HG02840 (cell line): ENCODE results near the gene CMTM1.
"Not testable (repeated sequence)": the region's sequence is repeated elsewhere in the genome, so short reads cannot be mapped to it uniquely, and the experiment has no call there.

Experiments used
- ATAC-seq: cut with Tn5 transposase; IDR thresholded peaks from one replicate; pipeline ENCODE4 v1.9.1; 2021; ENCODE audit warnings: mild to moderate bottlenecking, moderate library complexity, moderate number of reproducible peaks; ENCODE audit not compliant: unreplicated experiment, low FRiP score

Gene CMTM1

GRCh38 chr16:66560107-66560506 is 6.1 kb upstream of the CMTM1 start:
- ATAC-seq = no peak

GRCh38 chr16:66561381-66562080 is 4.7 kb upstream of the CMTM1 start:
- ATAC-seq = no peak

DNA sequence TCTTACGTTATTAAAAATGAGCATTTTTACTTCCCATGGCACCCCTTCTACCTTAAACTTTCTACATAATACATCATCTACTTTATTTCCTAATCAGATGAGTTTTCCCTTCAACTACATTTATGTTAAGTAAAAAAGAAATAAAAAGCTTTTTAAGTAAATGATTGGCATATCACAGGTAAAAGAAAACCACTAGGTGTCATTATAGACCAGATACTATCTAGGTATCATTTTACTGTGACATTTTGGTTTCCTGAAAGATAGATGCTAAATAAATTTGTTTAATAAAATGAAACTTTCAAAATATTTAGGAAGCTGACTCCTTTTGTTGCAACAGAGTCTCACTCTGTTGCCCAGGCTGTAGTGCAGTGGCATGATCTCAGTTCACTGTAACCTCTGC is 3.8 kb upstream of the CMTM1 start:
- ATAC-seq = no peak

- no peak for ATAC-seq
These were observed 3.3 kb upstream of the CMTM1 start for GRCh38 chr16:66562986-66563385.

DNA sequence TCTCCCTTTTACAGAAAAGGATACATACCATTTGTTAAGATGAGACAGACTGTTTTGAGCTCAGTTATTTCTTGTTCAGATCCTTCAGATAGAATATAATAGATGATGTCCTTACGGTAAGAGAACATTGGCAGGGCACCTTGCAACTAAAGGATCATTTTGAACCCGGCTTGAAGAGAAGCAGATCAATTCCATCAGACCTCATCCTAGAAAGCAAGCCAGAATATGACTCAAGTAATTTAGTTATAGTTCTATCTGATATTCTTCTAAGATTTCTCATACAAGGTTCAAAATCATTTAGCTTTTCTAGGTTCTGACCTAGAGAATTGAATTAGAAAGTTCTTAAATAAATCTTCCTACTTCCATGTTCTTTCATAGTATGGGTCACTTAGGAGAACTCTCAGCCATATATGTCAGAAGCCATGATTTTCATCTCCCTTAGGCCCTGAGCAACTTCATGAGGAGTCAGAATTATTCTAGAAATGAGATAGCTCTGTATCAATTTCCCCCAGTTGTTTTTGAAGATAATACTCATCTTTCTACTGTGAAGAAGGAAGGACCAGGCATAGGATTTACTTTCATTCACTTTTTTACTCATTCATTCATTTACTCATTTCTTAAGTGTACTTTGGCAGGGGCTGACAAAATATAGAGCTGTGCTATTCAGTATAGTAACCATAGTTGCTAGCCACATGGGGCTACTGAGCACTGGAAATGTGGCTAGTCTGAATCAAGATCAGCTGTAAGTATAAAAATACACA is 2.5 kb upstream of the CMTM1 start:
- no peak for ATAC-seq

DNA sequence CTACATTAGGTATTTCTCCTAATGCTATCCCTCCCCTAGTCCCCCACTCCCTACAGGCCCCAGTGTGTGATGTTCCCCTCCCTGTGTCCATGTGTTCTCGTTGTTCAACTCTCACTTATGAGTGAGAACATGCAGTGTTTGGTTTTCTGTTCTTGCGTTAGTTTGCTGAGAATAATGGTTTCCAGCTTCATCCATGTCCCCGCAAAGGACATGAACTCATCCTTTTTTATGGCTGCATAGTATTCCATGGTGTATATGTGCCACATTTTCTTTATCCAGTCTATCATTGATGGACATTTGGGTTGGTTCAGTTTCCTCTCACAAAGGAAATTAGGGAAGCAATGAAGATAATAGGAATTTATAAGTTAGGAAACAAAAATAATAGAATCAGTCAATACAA is 1.0 kb downstream of the CMTM1 start:
- not testable (repeated sequence) for ATAC-seq

DNA sequence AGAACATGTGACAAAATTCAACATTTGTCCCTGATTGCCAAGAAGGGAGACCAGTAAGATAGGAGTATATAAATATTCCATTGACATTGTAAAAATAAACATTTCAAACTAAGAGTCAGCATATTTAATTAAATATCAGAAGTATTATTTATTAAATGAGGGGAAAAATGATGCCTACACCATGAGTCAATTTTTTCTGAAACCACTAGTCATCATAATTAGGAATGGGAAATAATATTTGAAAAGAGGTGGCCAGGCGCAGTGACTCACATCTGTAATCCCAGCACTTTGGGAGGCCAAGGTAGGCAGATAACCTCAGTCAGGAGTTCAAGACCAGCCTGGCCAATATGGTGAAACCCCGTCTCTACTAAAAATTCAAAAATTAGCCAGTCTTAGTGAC is 2.1 kb downstream of the CMTM1 start:
- no peak for ATAC-seq

DNA sequence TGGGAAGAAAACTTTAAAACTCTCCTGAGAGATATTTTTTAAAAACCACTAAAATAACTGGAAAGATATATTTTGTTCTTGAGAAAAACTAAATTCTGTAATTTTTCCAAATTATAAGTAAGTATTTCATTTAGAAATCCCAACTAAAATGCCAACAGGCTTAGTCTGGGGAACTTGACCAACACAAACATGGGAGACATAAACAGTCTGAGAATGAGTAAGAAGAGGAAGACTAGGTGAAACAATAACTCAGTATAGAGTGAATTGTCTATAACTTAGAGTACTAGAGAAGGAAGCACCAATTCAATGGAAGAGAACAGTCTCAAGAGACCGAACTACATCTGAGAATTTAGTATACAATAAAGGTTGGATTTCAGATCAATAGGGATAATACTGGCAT is 2.9 kb downstream of the CMTM1 start:
- ATAC-seq = no peak

GRCh38 chr16:66569827-66570405 is 3.7 kb downstream of the CMTM1 start:
- no peak for ATAC-seq

GRCh38 chr16:66572356-66572755 is 6.1 kb downstream of the CMTM1 start:
- no peak for ATAC-seq

GRCh38 chr16:66574081-66574480 is 7.8 kb downstream of the CMTM1 start:
- ATAC-seq = no peak

GRCh38 chr16:66574531-66574930 is 8.3 kb downstream of the CMTM1 start:
- no peak for ATAC-seq

DNA sequence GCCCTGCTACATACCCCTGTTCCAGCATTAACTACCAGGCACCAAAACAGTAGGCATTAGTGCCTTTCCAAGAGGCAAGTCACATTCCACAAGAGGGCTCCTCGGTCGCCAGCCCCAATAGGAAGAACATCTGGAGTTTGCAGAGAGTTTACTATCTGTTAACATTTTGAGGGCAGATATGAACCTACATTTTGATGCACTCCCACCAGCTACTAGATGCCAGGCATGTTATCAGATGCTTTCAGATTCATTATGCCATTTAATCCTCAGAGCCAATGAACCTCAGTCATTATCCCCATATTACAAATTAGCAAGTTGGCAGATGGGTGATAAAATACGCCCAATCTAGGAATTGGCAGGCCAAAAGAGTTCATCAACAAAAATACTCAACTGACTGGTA is 8.8 kb downstream of the CMTM1 start:
- ATAC-seq = no peak

DNA sequence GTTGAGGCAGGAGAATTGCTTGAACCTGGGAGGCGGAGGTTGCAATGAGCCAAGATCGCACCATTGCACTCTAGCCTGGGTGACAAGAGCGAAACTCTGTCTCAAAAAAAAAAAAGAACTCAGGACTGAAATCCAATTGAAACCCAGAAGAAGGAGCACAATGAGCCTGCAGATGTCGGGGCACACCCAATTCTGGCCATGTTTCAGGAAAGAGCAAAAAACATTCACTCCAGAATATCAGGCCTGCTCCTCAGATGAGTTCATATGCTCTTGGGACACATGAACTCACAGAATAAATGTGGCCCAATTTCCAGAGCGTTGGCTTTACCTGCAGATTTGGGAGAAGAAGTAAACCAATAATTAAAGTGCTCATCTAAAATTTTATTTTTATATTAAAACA is 10.1 kb downstream of the CMTM1 start:
- ATAC-seq = no peak

DNA sequence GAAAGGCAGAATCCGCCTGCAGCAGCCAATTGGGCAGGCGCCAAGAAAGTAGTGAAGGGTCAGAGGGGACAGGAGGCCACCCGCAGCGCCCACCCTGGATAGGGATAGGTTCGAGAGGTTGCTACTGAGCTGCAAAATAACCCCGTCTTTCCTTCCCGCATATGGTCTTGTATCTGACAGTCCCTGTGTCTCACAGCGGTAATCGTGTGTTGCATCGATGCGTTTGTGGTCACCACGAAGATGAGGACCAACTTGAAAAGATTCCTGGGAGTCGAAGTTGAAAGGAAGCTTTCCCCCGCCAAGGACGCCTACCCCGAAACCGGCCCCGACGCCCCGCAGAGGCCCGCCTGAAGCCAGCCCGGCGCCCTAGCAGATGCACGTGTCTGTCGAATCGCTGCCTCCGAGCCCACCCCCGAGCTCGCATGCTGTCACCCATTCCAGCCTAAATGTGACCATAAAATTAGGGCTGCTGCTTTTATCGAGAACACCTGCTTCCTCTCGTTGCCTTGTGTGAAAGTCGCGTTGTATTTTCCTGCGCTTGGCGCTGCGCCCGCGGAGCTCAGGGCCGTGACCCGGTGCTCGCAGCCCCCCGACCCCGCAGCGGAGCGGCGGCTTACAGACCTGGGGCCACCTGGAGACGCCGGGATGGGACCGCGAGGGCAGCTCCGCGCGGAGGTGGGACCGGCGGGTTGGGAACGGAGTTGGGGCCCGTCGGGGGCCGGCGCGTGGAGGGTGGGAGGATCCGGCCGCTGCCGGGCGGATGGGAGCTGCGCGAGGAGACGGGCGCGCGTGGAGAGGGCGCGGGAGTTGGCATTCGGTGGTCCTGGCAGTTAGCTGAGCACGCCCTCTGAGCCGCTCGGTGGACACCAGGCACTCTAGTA is 12.7 kb downstream of the CMTM1 start, which contains the start of gene CMTM2:
Gene CMTM2 (plus strand): TSS at position 813 of the 881 bp plus-strand sequence. CDS start 145 bp downstream, outside the sequence.
- ATAC-seq = no peak

DNA sequence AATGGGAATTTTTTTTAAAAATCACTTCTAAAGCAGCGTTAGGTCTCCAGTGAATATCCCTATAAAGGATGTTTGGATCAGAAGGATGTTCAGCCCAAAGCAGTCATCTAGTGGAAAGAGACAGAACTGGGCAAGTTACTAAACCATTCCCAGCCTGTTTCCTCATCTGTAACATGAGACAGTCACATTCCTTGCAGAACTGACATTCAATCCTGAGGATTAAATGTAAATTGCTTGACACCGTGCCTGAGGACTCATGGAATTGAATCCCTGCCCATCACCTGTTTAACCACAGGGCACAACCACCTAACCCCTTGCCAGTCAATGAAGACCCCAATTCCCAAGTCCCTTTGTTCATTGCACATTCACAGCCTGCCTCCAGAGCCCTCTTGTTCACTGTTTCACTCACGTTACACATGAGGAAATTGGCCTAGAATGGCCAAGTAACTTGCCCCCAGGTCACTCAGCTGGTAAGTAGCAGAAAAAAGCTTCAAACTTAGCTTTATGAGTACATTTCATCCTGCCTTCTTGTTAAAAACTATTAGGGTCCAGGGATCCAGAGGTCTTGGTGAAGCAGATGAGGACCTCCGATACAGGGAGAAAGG is 14.5 kb downstream of the CMTM1 start:
- ATAC-seq = no peak

- no peak for ATAC-seq
These were observed 15.2 kb downstream of the CMTM1 start for GRCh38 chr16:66581246-66581952.

DNA sequence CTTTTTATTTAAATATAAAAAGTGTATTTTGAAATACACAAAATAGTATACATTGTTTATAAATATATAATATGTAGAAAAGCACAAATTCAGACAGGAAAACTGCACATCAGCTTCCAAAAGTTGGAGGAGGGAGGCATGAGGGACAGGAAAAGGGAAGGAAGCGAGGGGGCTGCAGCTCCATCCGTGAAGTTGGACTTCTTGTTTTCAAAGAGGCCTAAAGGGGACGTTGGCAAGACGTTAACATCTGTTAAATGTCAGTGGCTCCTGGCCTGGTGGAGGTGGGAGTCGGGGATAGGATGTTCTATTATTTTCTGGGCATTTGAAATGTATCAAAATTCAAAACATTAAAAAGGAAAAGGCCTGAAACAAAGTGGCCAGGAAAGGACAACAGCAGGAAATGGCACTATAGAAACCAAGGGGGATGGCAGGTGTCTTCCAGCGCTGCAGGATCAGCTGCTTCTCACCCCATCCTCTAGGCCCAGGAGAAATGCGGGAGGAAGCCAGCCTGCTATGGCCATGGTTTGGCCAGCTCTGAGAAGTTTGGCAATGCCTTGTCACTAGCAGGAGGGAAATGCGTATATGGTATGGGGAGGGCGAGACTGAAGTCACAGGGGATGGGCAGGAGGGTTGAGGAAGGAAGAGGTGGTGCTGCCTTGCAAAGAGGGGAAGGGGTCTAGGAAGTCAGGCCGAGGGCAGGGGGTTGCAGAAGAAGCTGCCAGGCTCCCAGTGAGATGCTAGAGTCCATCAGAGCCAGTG is 19.4 kb downstream of the CMTM1 start:
- ATAC-seq = no peak
